Astrocyte of the cerebellum (primary cell): ENCODE results near the gene CD300C.

Source experiments
- DNase-seq: peaks from one replicate; pipeline ENCODE4 v3.0.0-alpha.2; 2011; ENCODE audit warnings: low read depth
- H3K4me3 ChIP-seq: 2 replicates; pipeline ENCODE4 v1.5.1; 2011; ENCODE audit warnings: mild to moderate bottlenecking, low read depth, low read length, moderate library complexity
- in situ Hi-C: cut with HindIII; loops from 2 replicates; pipeline ENCODE4 v1.10.0; 2017; ENCODE audit warnings: low sequenced_read_pairs
- TF ChIP-seq, protein P1 (sequence below): IDR thresholded peaks from 2 replicates; pipeline ENCODE4 v1.5.1; 2012; ENCODE audit warnings: low read length, low read depth, moderate library complexity, mild to moderate bottlenecking; ENCODE audit errors: missing control alignments

CD300C gene

DNA sequence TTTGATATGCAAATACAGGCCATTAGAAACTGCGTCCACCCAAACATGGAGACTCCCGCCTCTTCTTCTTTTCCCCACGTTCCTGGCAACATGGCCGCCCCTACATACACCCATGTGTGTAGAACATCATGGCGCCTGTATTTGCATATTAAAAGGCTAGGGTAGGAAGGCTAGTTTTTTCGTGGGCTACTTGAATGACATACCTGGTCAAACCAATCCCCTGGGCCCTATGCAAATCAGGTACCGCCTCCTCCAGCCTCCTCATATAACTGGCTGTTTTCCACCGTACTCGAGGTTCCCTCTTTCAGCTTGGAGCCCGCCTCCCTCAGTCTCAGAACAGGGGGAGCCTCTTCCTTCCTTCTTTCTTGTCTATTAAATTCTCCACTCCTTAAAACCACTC lies 13.8 kb downstream of the CD300C start:
- in situ Hi-C loops = no loop called here
- no peak overlapping the region for H3K4me3 ChIP-seq
- DNase-seq = no peak
- TF ChIP-seq, protein P1, sequence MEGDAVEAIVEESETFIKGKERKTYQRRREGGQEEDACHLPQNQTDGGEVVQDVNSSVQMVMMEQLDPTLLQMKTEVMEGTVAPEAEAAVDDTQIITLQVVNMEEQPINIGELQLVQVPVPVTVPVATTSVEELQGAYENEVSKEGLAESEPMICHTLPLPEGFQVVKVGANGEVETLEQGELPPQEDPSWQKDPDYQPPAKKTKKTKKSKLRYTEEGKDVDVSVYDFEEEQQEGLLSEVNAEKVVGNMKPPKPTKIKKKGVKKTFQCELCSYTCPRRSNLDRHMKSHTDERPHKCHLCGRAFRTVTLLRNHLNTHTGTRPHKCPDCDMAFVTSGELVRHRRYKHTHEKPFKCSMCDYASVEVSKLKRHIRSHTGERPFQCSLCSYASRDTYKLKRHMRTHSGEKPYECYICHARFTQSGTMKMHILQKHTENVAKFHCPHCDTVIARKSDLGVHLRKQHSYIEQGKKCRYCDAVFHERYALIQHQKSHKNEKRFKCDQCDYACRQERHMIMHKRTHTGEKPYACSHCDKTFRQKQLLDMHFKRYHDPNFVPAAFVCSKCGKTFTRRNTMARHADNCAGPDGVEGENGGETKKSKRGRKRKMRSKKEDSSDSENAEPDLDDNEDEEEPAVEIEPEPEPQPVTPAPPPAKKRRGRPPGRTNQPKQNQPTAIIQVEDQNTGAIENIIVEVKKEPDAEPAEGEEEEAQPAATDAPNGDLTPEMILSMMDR = no peak

DNA sequence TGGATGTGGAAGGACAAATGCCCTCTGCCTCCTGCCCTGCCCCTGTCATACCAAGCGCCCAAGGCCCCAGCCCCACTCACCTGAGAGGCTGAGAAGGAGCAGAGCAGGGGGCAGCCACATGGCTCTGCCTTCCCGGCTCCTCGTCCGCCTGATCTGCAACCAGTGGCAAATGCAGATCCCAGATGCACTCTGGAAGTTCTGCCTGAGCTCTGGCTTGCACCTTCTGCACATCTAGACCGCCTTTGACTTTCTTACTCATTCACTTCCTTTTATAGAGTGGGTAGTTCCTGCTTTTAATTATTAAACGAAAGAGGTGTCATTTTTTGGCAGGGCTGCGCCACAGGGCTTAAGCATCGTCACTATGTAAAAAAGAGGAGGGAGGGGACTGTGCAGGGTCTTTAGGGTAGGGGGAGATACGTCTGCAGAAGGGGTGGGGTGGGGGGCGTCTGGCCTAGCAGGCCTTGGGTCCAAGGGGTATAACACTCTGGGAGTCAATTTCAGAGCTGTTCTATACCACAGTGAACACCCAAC lies 14.6 kb downstream of the CD300C start, which contains the start of gene CD300LB:
Gene CD300LB, minus strand, starts transcription at position 245 of the 531 bp plus-strand sequence. Its CDS starts 125 bp downstream, at position 120.
- no peak within 1 kb of the TSS for H3K4me3 ChIP-seq
- no peak for DNase-seq
- in situ Hi-C loops = no loop called here
- TF ChIP-seq, protein P1 = no peak

DNA sequence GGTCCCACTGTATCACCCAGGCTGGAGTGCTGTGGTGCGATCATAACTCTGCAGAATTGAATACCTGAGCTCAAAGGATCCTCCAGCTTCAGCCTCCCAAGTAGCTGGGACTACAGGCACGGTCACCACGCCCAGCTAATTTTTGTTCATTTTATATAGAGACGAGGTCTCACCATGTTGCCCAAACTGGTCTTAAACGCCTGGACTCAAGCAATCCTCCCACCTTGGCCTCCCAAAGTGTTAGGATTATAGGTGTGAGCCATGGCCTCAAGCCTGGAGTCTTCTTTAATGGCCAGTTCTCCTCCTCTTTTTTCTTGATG lies 15.1 kb downstream of the CD300C start:
- TF ChIP-seq, protein P1 = no peak
- in situ Hi-C loops = no loop called here
- H3K4me3 ChIP-seq = no peak overlapping the region
- no peak for DNase-seq

DNA sequence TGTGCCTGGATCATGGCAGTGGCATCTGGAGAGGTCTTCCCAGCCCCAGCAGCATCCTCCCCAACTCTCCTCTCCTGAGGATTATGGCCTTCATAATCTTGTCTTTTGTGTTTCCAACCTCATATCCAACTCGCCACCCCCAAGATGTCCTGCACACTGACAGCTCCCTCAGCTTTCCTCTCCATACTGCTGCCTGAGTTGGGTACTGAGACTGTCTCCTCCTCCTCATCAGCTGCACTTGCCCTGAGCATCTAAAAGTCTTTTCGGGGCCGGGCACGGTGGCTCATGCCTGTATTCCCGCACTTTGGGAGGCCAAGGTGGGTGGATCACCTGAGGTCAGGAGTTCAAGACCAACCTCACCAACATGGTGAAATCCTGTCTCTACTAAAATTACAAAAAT lies 16.7 kb downstream of the CD300C start:
- in situ Hi-C loops = no loop called here
- DNase-seq = no peak
- H3K4me3 ChIP-seq = no peak overlapping the region
- TF ChIP-seq, protein P1 = no peak

DNA sequence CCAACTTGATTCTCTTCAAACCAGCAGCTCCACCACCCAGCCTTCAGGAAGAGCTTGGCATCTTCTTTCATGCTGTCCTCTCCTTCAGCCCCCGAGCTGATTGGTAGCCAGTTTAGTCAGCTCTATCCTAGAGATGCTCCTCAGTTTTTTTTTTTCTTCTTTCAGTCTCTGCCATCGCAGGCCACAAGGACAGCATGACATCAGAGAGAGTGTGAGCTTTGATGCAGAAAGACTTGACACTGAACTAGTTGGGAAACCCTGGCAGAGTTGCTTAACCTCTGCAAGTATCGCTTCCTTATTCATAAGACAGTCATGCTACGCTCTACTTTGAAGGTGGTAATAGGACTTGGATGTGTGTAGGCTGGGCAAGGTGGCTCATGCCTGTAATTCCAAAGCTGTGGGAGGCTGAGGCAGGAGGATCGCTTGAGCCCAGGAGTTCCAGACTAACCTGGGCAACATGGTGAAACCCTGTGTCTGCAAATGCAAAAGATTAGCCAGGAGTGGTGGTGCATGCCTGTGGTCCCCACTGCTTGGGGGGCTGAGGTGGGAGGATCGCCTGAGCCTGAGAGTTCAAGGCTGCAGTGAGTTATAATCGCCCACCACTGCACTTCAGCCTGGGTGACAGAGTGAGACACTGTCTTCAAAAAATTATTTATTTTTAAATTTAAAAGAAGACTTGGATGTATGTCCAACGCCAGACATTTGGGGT lies 17.3 kb downstream of the CD300C start:
- TF ChIP-seq, protein P1 = no peak
- in situ Hi-C loops = no loop called here
- no peak for DNase-seq
- H3K4me3 ChIP-seq = no peak overlapping the region

DNA sequence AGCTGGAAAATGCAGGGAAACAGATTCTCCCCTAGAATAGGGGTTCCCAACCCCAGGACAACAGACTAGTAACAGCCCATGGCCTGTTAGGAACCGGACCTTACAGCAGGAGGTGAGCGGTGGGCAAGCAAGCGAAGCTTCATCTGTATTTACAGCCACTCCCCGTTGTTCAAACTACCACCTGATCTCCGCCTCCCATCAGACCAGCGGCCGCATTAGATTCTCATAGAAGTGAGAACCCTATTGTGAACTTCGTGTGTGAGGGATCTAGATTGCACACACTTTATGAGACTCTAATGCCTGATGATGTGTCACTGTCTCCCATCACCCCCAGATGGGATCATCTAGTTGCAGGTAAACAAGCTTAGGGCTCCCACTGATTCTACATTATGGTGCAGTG lies 18.2 kb downstream of the CD300C start:
- TF ChIP-seq, protein P1 = no peak
- no peak overlapping the region for H3K4me3 ChIP-seq
- DNase-seq = no peak
- in situ Hi-C loops = no loop called here
